ENCODE data around the gene CPNE4. TPM values are rescaled to one million over a fixed set of nuclear protein-coding genes. Genes with fewer than 3 reads are reported as not detected.

The CPNE4 gene
- total and polyA plus RNA-seq, 9 of the 15 experiments (the other 6 are each of a cell fraction or from before 2014, with no cell fraction given): not detected

GRCh38 chr3:131883711-131884407 is 151.0 kb downstream of the CPNE4 start:
- H3K4me3 ChIP-seq: no peak overlapping the region
- H3K36me3 ChIP-seq (ENCODE audit: control insufficient read depth, insufficient read depth, low read length): no peaks in the 10 kb centered on the region
- BruUV-seq (replicated peaks): no TSS peak
- no peaks in the 10 kb centered on the region for H4K20me1 ChIP-seq (replicated peaks; ENCODE audit: control insufficient read depth, insufficient read depth, low read length)
- DNase-seq (ENCODE audit: extremely low read depth in 1 of 4, low spot score in 3 of 4): no peak
- intact Hi-C loops (cut with micrococcal nuclease): no loop called here
- no peaks in the 10 kb centered on the region for H3K9me1 ChIP-seq (ENCODE audit: control insufficient read depth, insufficient read depth, low read length)
- H2AFZ ChIP-seq (ENCODE audit: low read depth, low read length): no peak overlapping the region
- no peak overlapping the region for H3K27ac ChIP-seq (ENCODE audit: extremely low read depth, low read depth, low read length)
- no peak overlapping the region for H3K9ac ChIP-seq (ENCODE audit: insufficient read depth in 1 of 2, low read depth in 2 of 2, low read length in 2 of 2)
- ChIA-PET POLR2A (no interaction called here), CTCF (ENCODE audit: low intra/inter-chr PET ratio) (no interaction called here)
- ATAC-seq: no peak
- no peaks in the 10 kb centered on the region for H3K9me3 ChIP-seq (replicated peaks; ENCODE audit: control insufficient read depth, insufficient read depth, low read depth, low read length)
- in situ Hi-C loops (cut with MboI): no loop called here
- 0% methylated on average over 2 of the region's 2 CpGs for WGBS (ENCODE audit: insufficient coverage, low coverage, missing lambda C conversion rate)
- no peak overlapping the region for H3K4me2 ChIP-seq (ENCODE audit: insufficient read depth, low read length)
- no peaks in the 10 kb centered on the region for H3K79me2 ChIP-seq (ENCODE audit: control insufficient read depth, insufficient read depth, low read length)
- no peaks in the 10 kb centered on the region for H3K4me1 ChIP-seq (replicated peaks in 1 of 2; ENCODE audit: control insufficient read depth in 2 of 2, insufficient read depth in 2 of 2, low read length in 2 of 2)
- no peaks in the 10 kb centered on the region for H3K27me3 ChIP-seq (ENCODE audit: control insufficient read depth in 2 of 2, insufficient read depth in 2 of 2, low read length in 2 of 2)
- FAIRE-seq: no peak
- no peak for TF ChIP-seq RREB1 (CRISPR knock-in tag; IDR thresholded peaks at IDR 0.05)
- TF ChIP-seq GTF2A2 (tag; IDR thresholded peaks at IDR 0.05): no peak
- no peak for TF ChIP-seq ZNF77 (CRISPR knock-in tag; IDR thresholded peaks at IDR 0.05)
- TF ChIP-seq CHAMP1 (IDR thresholded peaks at IDR 0.05): no peak
- no peak for TF ChIP-seq PHB2 (IDR thresholded peaks at IDR 0.05; ENCODE audit: low read depth)
- no peak for TF ChIP-seq GATA2 (CRISPR knock-in tag; IDR thresholded peaks at IDR 0.05)
- TF ChIP-seq WHSC1 (IDR thresholded peaks at IDR 0.05; ENCODE audit: low read length): no peak
- no peak for TF ChIP-seq THAP12 (CRISPR knock-in tag; IDR thresholded peaks at IDR 0.05)

Data from K562 (cell line).